DND-41 (cell line): ENCODE results near the gene SNTA1.

ENCODE experiments used
- ATAC-seq: fragments of 200-7000 bp; cut with Tn5 transposase; 3 replicates; pipeline ENCODE4 v1.9.1; 2021; ENCODE audit warnings: low read depth; ENCODE audit not compliant: insufficient read depth
- DNase-seq: peaks from one replicate; pipeline ENCODE4 v3.0.0-alpha.2; 2020
- H2AFZ ChIP-seq: 2 replicates; pipeline ENCODE4 v1.6.0; 2012; ENCODE audit warnings: low read depth, low read length
- H3K27ac ChIP-seq: 2 replicates; pipeline ENCODE4 v1.5.1; 2012; ENCODE audit warnings: low read length, inconsistent platforms
- H3K27me3 ChIP-seq: fragments of 200-600 bp; sonication (generic); 2 replicates; pipeline ENCODE4 v1.6.0; 2012; ENCODE audit warnings: low read length, mild to moderate bottlenecking, inconsistent platforms; ENCODE audit not compliant: insufficient read depth, poor library complexity
- H3K36me3 ChIP-seq: 2 replicates; pipeline ENCODE4 v1.5.1; 2012; ENCODE audit warnings: low read length, inconsistent platforms; ENCODE audit not compliant: insufficient read depth
- H3K4me1 ChIP-seq: 2 replicates; pipeline ENCODE4 v1.5.1; 2012; ENCODE audit warnings: mild to moderate bottlenecking, low read length; ENCODE audit not compliant: insufficient read depth
- H3K4me2 ChIP-seq: 2 replicates; pipeline ENCODE4 v1.6.0; 2012; ENCODE audit warnings: mild to moderate bottlenecking, moderate library complexity, low read length, inconsistent platforms; ENCODE audit not compliant: insufficient read depth
- H3K4me3 ChIP-seq, 2 experiments: fragments of 200-600 bp in 1 of 2; shearing (Covaris generic) in 1 of 2; 2 replicates each; pipeline ENCODE4 v1.5.1; 2012 to 2016; ENCODE audit warnings: inconsistent platforms in 2 of 2, low read length in 2 of 2, mild to moderate bottlenecking in 2 of 2, low read depth in 1 of 2, moderate library complexity in 1 of 2
- H3K79me2 ChIP-seq: 2 replicates; pipeline ENCODE4 v1.6.0; 2012; ENCODE audit warnings: low read length, inconsistent platforms; ENCODE audit not compliant: insufficient read depth
- H3K9ac ChIP-seq: 2 replicates; pipeline ENCODE4 v1.6.0; 2012; ENCODE audit warnings: low read depth, mild to moderate bottlenecking, inconsistent platforms, low read length, moderate library complexity
- H3K9me3 ChIP-seq: 2 replicates; pipeline ENCODE4 v1.5.1; 2012; ENCODE audit warnings: low read length, moderate library complexity, mild to moderate bottlenecking, inconsistent platforms; ENCODE audit not compliant: insufficient read depth, severe bottlenecking
- H4K20me1 ChIP-seq: 2 replicates; pipeline ENCODE4 v1.6.0; 2012; ENCODE audit warnings: low read length; ENCODE audit not compliant: insufficient read depth
- CTCF ChIP-seq: IDR thresholded peaks from 2 replicates; pipeline ENCODE4 v1.5.1; 2012; ENCODE audit warnings: borderline replicate concordance, low read length, moderate library complexity, mild to moderate bottlenecking; ENCODE audit not compliant: poor library complexity, severe bottlenecking; ENCODE audit errors: extremely low read depth
- EZH2 ChIP-seq: IDR thresholded peaks from 3 replicates; pipeline ENCODE4 v1.6.1; 2012; ENCODE audit warnings: borderline replicate concordance, low read depth, mild to moderate bottlenecking, moderate library complexity, low read length, inconsistent platforms; ENCODE audit not compliant: severe bottlenecking

Gene SNTA1

GRCh38 chr20:33372993-33373441 is 70.5 kb downstream of the SNTA1 start:
- peaks cover 62% of the 10 kb centered on the region for H3K36me3 ChIP-seq
- no peak for DNase-seq

GRCh38 chr20:33370291-33370690 is 73.3 kb downstream of the SNTA1 start:
- H3K4me2 ChIP-seq: no peak overlapping the region
- no peak for ATAC-seq

More at GRCh38 chr20:33372993-33373441, 70.5 kb downstream of the SNTA1 start:
- no peaks in the 10 kb centered on the region for H3K79me2 ChIP-seq
- TF ChIP-seq EZH2 (no peak), CTCF (no peak)
- H3K4me3 ChIP-seq: no peak overlapping the region
- H2AFZ ChIP-seq: no peak overlapping the region
- no peaks in the 10 kb centered on the region for H3K27me3 ChIP-seq
- no peak overlapping the region for H3K4me2 ChIP-seq
- no peak overlapping the region for H3K27ac ChIP-seq
- no peaks in the 10 kb centered on the region for H4K20me1 ChIP-seq
- no peaks in the 10 kb centered on the region for H3K9me3 ChIP-seq
- no peak for ATAC-seq
- no peak overlapping the region for H3K9ac ChIP-seq
- H3K4me1 ChIP-seq: no peaks in the 10 kb centered on the region

GRCh38 chr20:33362898-33363297 is 80.7 kb downstream of the SNTA1 start:
- no peaks in the 10 kb centered on the region for H3K4me1 ChIP-seq
- TF ChIP-seq CTCF: no peak
- no peak for TF ChIP-seq EZH2
- no peaks in the 10 kb centered on the region for H3K27me3 ChIP-seq
- H4K20me1 ChIP-seq: no peaks in the 10 kb centered on the region
- H3K36me3 ChIP-seq: peaks cover 87% of the 10 kb centered on the region
- H3K9me3 ChIP-seq: no peaks in the 10 kb centered on the region
- DNase-seq (no peak), ATAC-seq (no peak)
- no peak overlapping the region for H3K9ac ChIP-seq
- H3K4me3 ChIP-seq: no peak overlapping the region
- H3K27ac ChIP-seq: no peak overlapping the region
- H3K4me2 ChIP-seq: no peak overlapping the region
- H3K79me2 ChIP-seq: no peaks in the 10 kb centered on the region
- no peak overlapping the region for H2AFZ ChIP-seq

More at GRCh38 chr20:33370291-33370690, 73.3 kb downstream of the SNTA1 start:
- Histone ChIP-seq H3K9me3 (no peaks in the 10 kb centered on the region), H3K36me3 (peaks cover 74% of the 10 kb centered on the region), H3K4me1 (no peaks in the 10 kb centered on the region), H3K27ac (no peak overlapping the region), H3K9ac (no peak overlapping the region), H4K20me1 (no peaks in the 10 kb centered on the region), H2AFZ (no peak overlapping the region), H3K27me3 (no peaks in the 10 kb centered on the region), H3K79me2 (no peaks in the 10 kb centered on the region), H3K4me3 (no peak overlapping the region)
- TF ChIP-seq CTCF (no peak), EZH2 (no peak)
- no peak for DNase-seq
